ENCODE data around the gene SDE2. TPM values are rescaled to one million over a fixed set of nuclear protein-coding genes. Genes with fewer than 3 reads are reported as not detected.
"Not testable (repeated sequence)": the region's sequence is repeated elsewhere in the genome, so short reads cannot be mapped to it uniquely, and the experiment has no call there.

The SDE2 gene
- polyA plus RNA-seq, 1 donor: 22.2 TPM

DNA sequence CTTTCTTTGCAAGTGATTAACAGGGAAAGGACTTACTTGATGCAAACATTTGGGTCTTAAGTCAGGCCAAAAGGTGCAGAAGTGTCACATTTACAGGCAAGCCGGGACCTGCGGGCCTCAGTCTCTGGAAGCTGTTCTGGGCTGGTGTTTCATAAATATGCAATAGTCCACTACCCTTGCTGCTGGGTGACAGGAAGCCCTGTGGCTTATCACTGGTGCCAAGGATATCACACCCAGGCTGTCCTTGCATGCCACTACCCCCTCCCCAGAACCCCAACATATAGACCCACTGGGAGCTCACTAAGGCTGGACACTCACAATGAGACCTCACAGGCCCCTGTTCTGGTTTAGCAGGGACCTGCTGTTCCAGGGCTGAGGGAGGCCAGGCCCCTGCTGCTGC, 54.8 kb downstream of the SDE2 start:
- no peak for DNase-seq

DNA sequence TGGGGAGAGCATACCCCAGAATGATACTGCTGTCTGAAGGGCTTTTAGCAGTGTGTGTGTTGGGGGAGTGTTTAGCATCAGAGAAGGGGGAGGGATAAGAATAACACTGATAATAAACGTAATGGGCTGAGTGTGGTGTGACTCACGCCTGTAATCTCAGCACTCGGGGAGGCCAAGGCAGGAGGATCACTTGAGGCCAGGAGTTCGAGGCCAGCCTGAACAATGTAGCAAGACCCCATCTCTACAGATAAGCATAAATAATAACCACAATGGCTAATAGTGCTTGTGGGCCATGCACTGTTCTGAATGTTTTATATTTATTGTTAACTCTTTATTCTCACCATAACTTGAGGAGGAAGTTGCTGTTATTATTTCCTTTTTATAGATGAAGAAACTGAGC, 55.6 kb downstream of the SDE2 start:
- DNase-seq: no peak

DNA sequence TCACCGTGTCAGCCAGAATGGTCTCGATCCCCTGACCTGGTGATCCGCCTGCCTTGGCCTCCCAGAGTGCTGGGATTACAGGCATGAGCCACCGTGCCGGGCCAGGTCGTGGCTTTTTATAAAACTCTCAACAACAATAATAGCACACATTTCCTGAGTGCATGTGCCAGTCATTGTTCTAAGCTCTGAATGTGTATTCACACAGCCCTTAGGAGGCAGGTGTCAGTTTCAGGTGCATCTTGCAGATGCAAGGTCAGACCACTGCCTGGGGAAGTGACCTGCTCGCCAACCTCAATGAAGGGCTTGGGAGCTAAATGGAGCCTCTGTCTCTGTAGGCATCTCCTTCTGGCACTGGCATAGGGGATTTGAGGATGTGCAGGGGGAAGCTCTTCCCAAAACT, 56.6 kb downstream of the SDE2 start:
- no peak for DNase-seq

DNA sequence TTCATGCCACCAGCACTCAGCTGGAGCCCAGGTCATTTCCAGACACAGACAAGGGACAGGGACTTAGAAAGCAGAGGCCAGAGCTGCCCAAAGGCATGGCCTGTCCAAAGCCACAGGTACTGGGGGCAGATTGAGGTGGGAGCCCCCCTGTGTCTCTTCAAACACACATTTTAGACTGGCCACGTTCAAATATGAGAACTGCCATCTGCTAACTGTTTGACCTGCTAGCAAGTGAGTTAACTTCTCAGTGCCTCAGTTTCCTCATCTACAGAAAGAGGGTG, 57.3 kb downstream of the SDE2 start:
- no peak for DNase-seq

DNA sequence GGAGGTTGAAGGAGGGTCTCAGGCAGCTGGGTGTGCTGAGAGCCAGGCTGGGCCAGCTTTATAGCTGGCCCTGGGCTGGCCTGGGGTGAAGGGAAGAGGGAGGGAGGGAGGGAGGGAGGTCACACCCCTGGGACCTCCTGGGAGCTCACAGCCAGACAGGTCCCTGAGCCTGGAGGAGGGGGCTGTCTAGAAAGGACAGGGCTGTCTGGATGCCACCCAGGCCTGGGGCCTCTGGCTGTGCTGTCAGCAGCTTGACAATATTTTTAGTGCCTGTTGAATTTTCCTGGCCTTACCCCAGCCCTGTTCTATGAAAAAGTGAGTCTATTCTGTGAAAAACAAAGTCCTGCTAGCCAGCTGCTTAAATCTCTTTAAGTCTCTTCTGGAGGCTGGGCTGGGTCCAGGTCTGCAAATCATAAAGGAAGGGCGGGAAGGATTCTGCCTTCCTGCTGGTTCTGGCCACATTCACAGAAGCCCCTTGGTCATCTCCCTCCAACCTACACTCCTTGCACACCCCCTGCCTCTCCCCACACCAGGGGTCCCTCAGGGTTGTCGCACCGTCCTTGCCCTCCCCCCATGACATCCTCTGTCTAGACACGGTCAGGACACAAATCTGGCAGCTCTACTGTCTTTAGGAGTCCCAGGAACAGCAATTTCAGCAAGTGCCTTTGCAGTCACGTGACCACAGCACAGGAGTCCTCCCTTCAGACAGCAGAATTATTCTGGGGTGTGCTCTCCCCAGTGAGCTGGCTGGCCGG, 57.8 kb downstream of the SDE2 start, which contains the start of gene LEFTY2:
TSS of gene LEFTY2 (minus strand) at position 34 of the 755 bp plus-strand sequence. CDS start 80 bp downstream, outside the sequence.
- DNase-seq: no peak

DNA sequence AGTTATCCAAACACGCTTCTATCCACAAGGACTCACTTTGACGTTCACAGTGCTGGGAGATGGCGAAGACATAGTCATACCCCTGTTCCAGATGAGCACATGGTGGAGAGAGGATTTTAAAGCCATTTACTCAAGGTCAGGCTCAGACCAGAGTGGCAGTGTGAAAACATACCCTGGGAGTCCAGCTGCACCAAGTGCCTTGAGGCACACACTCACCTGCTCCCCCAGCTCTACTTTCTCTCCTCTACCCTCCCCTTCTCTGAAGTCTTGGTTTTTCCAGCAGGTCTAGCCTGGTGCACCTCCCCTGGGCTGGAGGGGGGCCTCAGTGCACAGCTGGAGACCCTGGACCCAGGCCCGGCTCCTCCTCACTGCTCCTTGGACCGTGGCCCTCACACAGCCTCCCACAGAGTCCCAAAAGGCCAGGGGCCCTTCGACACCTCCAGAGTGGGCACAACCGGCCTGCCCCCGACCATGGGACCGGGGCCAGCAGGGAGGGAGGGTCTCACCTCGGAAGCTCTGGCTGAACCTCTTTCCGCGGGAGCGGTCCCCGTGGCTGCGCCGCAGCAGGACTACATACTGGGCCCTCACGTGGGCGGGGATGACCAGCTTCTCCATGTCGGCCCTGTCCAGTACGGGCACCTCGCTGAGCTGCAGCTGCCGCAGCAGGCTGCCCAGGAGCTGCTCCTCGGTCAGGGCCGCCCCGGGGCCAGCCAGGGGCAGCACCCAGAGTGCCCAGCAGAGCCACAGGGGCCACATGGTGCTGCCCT, 58.6 kb downstream of the SDE2 start:
- DNase-seq: no peak

DNA sequence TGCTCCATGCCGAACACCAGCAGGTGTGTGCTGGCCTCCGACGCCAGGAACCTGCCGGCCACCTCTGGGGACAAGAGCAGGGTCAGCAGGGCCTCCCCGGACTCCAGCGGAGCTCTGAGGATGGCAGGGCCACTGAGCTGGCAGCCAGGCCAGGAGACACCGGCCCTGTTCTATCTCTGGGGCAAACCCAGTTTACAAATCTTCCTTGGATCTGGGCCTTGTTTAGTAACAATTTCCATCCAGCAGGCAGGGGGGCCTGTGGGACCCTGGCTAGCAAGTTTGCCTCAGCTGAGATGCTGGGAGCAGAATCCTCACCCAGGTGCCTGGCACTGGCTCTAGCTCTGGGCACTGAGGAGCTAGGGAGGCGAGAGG, 59.2 kb downstream of the SDE2 start:
- not testable (repeated sequence) for DNase-seq

DNA sequence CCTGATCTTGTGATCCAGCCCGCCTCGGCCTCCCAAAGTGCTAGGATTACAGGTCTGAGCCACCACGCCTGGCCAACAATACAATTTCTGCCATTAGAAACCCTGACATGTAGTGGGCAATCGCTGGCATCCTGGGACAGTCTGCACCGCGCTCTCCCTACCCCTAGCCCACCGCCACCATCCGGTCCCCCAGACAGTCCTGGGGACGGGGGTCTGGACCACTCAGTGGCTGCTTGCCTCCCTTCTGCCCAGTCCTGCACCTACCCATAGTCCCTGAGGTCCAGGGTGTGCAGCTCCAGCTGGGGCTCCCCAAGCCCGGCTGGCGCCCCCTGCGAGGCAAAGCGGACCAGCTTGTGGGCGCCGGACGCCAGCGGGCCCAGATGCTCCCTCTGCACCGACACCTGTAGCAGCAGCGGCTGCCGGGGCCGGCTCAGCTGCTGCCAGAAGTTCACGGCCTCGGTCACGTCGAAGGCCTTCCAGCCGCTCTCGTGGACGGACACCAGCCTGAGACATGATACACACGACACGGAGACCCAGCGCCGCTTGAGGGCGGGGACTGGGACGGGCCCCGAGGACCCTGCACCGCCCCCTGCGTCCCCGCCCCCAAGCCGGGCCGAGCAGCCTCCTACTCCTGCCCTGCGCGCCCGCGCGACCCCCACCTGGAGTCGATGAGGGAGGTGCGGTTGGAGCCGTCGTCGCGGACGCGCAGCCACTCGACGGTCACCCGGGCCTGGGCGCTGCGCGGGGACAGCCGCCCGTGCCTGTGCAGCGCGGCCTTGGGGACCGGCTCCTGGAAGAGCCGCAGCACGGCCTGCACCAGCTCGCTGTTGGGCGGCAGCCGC, 59.8 kb downstream of the SDE2 start:
- peak; percentile 36 for DNase-seq

DNA sequence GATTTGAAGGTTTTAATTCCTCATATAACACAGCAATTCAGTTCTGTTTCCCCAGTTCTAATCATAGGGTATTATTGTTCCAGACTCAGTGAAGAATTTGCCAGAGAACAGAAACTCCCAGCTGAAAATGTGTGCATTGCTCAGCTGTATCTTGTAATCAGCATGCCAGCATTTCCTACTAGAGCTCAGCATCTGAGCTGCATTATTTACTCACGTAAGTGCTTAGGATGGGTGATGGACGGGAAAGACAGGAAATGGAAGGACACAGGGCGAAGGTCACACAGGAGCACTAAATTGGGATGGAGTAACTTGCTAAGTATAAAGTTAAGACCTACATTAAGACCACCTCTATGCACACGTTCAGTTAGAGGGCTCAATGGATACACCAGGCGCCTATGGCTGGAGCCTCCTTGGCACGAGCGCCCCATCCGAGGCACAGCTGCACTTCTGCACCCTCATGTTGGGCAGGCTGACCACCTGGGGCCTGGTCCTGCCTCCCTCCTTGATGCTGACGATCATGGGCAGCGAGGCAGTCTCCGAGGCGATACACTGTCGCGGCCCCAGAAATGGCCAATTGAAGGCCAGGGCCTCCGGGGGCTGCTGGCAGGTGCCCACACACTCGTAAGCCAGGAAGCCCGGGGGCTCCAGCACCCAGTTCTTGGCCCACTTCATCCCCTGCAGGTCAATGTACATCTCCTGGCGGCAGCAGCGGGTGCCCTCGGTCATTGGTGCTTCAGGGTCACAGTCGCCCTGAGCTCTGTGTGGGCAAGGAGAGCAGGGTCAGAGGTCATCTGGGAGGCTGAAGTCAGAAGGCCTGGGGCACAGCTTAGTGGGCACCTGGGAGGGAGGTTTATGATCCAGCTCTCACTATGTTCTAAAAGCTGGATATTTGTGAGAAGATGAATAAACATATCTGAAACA, 61.8 kb downstream of the SDE2 start:
- DNase-seq: no peak

DNA sequence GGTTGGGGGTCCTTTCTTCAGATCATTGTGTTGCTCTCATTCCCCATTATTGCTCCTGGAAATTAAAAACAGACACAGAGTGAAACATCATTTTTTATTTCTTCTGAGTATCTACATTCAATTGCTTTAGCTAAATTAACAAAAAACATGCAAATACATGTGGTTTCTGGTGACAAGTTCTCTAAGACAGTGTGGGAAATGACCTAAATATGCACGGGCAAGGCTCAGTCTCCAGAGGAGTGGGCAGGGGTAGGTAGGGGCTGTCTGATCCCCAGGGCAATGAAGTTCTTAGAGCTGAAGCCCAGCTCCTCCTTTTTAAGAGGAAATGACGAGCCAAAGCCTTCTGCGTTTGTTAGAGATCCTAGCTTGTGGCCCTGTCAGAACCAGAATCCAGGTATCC, 62.6 kb downstream of the SDE2 start:
- no peak for DNase-seq

DNA sequence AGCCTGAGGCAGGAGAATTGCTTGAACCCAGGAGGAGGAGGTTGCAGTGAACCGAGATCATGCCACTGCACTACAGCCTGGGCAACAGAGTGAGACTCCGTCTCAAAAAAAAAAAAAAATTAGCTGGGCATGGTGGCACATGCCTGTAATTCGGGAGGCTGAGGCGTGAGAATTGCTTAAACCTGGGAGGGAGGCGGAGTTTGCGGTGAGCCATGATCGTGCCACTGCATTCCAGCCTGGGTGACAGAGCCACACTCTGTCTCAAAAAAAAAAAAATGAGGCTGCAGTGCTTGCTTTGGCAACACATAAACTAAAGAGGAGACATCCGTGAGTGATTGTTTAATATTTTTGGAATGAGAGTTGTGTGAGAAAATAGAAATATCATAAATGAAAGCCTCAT, 63.1 kb downstream of the SDE2 start:
- not testable (repeated sequence) for DNase-seq

DNA sequence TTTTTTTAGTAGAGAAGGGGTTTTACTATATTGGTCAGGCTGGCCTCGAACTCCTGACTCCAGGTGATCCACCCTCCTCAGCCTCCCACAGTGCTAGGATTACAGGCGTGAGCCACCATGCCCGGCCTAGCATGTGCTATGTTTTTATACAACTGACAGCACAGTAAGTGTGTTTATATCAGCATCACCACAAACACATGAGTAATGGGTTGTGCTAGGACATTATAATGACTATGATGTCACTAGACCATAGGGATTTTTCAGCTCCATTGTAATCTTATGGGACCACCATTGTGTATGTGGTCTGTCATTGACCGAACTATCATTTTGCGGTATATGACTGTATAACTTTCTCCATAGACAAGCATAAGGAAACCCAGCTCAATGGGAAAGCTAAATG, 64.4 kb downstream of the SDE2 start:
- no peak for DNase-seq

DNA sequence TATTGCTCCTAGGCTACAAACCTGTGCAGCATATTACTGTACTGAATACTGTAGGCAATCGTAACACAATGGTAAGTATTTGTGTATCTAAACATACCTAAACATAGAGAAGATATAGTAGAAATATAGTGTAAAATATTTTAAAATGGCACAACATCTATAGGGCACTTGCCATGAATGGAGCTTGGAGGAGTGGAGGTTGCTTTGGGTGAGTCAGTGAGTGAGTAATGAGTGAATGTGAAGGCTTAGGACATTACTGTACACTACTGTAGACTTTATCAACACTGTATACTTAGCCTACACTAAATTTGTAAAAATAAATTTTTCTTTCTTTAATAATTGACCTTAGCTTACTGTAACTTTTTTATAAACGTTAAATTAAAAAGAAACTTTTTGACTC, 66.1 kb downstream of the SDE2 start:
- no peak for DNase-seq

Other genes starting within 250 kb of the SDE2 start
- gene SRP9, start 221.5 kb downstream of the SDE2 start, polyA plus RNA-seq (ENCODE audit: insufficient read length): 469 TPM
- gene EPHX1, start 189.2 kb downstream of the SDE2 start, polyA plus RNA-seq (ENCODE audit: insufficient read length): 59.0 TPM
- 82.2 TPM for gene TMEM63A, start 117.0 kb downstream of the SDE2 start, polyA plus RNA-seq (ENCODE audit: insufficient read length)
- gene LEFTY1, start 110.2 kb downstream of the SDE2 start, polyA plus RNA-seq (ENCODE audit: insufficient read length): 3.6 TPM
- 52.5 TPM for gene PYCR2, start 75.1 kb downstream of the SDE2 start, polyA plus RNA-seq (ENCODE audit: insufficient read length)
- 0.98 TPM for gene LEFTY2, start 58.1 kb downstream of the SDE2 start, polyA plus RNA-seq (ENCODE audit: insufficient read length)
- gene H3-3A, start 63.4 kb upstream of the SDE2 start, polyA plus RNA-seq (ENCODE audit: insufficient read length): 1,261 TPM
- 52.3 TPM for gene ACBD3, start 187.4 kb upstream of the SDE2 start, polyA plus RNA-seq (ENCODE audit: insufficient read length)
- 0.23 TPM for gene MIXL1, start 224.3 kb upstream of the SDE2 start, polyA plus RNA-seq (ENCODE audit: insufficient read length)

Data from left kidney (tissue), 2 donors.